Gastroesophageal sphincter (tissue), 4 donors: ENCODE results near the gene LRRC46. TPM values are rescaled to one million over a fixed set of nuclear protein-coding genes. Genes with fewer than 3 reads are reported as not detected.

Source experiments
- ATAC-seq: fragments of 150-250 bp; one replicate; pipeline ENCODE4 v1.9.1; 2016; ENCODE audit warnings: mild to moderate bottlenecking, moderate library complexity
- H3K27ac ChIP-seq, 4 donors: fragments of 200-600 bp; sonication (generic) in 3 of 4; 1 replicate in 3 of 4; 2 replicates in 1 of 4; pipeline ENCODE4 v1.5.1; 2016 to 2019
- H3K27me3 ChIP-seq: fragments of 200-600 bp; sonication (generic); one replicate; pipeline ENCODE4 v1.5.1; 2019
- H3K36me3 ChIP-seq, 2 donors: fragments of 200-600 bp; sonication (generic); one replicate each; pipeline ENCODE4 v1.5.1; 2019; ENCODE audit warnings: control low read depth in 1 of 2
- H3K4me1 ChIP-seq, 3 donors: fragments of 200-600 bp; sonication (generic); 1 replicate in 2 of 3; 2 replicates in 1 of 3; pipeline ENCODE4 v1.5.1; 2016 to 2019; ENCODE audit warnings: control low read depth in 2 of 3
- H3K4me3 ChIP-seq, 2 donors: fragments of 200-600 bp; sonication (generic); one replicate each; pipeline ENCODE4 v1.5.1; 2019; ENCODE audit warnings: mild to moderate bottlenecking in 1 of 2, moderate library complexity in 1 of 2
- H3K9me3 ChIP-seq, 3 donors: fragments of 200-600 bp; sonication (generic); one replicate each; pipeline ENCODE4 v1.5.1; 2017 to 2019; ENCODE audit warnings: control low read depth in 2 of 3
- EP300 ChIP-seq: sonication (generic); formaldehyde crosslinking; IDR thresholded peaks from one replicate; pipeline ENCODE4 v1.6.1; 2017; ENCODE audit warnings: antibody characterized with exemption, mild to moderate bottlenecking
- POLR2A ChIP-seq, 2 donors: fragments of 450-650 bp; IDR thresholded peaks; one replicate each; pipeline ENCODE4 v1.6.1; 2017; ENCODE audit warnings: antibody characterized with exemption in 2 of 2, mild to moderate bottlenecking in 2 of 2, moderate library complexity in 1 of 2
- POLR2AphosphoS5 ChIP-seq: sonication (generic); formaldehyde crosslinking; IDR thresholded peaks from one replicate; pipeline ENCODE4 v1.6.1; 2017; ENCODE audit warnings: antibody characterized with exemption
- WGBS, 2 donors: methylation state at CpG; one replicate each; pipeline ENCODE4 v1.1.5; 2018; ENCODE audit warnings: low coverage in 1 of 2; 5-methylcytosine and 5-hydroxymethylcytosine counted together
- total RNA-seq, 4 donors: library from RNA; depleted of rRNA; stranded (reverse); fragments of >200 nt; gene quantifications; one replicate each; pipeline ENCODE4 v1.1.0, GENCODE V29; 2016
- TF ChIP-seq, protein P1 (sequence below), 4 experiments: fragments of 200-600 bp in 2 of 4; fragments of 450-650 bp in 2 of 4; sonication (generic) in 1 of 4; IDR thresholded peaks; one replicate each; pipeline ENCODE4 v1.5.1; 2017 to 2019; ENCODE audit warnings: antibody characterized with exemption in 4 of 4, mild to moderate bottlenecking in 2 of 4, moderate library complexity in 2 of 4

Gene LRRC46
- total RNA-seq, 4 donors from 2014 or later, result 0.46 to 1.3 TPM; not detected in 2

DNA sequence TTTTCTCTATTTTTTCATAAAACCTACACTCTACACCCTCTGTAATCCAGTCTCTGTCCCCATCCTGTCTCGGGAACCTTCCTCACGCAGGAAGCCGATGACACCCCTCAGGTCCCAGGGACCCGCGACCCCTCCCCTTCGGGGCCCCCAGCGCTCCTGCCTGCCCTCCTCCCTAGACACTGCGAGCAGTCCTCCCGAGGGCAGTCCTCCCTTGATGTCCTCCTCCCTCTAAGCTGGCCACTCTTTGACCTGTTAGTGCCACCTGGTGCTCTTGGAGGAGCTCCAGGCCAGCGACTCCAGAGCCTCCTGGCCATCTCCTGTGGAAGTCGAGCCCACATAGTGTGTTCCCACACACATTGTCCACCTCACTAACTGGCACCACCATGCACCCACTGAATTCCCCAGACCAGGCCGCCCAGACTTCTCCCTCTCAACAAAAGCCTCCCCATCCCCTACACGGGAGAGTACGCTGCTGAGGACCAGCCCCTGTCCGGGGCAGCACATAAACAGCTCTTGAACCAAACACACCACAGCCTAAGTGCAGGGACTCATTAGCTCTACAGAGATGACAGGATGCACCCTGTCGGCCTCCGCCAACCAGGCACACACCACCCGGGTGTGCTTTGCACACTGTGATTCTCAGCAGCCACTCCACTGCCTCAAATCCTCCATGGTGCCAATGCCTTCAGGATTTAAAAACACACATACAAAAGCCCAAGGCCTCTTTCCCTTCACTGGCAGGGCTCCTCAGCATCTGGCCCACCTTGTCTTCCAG, 19.1 kb upstream of the LRRC46 start:
- 78 to 80% methylated on average over 7 to 12 of the region's 18 CpGs for WGBS, 2 donors
- Histone ChIP-seq H3K4me3 (no peak overlapping the region), H3K4me1 (peaks cover 0 to 7% (median 0%) of the 10 kb centered on the region in 3 donors), H3K9me3 (no peaks in the 10 kb centered on the region), H3K27me3 (no peaks in the 10 kb centered on the region), H3K36me3 (peaks cover 0 to 93% of the 10 kb centered on the region in 2 donors), H3K27ac (no peak overlapping the region)
- no peak for ATAC-seq
- TF ChIP-seq, protein P1, sequence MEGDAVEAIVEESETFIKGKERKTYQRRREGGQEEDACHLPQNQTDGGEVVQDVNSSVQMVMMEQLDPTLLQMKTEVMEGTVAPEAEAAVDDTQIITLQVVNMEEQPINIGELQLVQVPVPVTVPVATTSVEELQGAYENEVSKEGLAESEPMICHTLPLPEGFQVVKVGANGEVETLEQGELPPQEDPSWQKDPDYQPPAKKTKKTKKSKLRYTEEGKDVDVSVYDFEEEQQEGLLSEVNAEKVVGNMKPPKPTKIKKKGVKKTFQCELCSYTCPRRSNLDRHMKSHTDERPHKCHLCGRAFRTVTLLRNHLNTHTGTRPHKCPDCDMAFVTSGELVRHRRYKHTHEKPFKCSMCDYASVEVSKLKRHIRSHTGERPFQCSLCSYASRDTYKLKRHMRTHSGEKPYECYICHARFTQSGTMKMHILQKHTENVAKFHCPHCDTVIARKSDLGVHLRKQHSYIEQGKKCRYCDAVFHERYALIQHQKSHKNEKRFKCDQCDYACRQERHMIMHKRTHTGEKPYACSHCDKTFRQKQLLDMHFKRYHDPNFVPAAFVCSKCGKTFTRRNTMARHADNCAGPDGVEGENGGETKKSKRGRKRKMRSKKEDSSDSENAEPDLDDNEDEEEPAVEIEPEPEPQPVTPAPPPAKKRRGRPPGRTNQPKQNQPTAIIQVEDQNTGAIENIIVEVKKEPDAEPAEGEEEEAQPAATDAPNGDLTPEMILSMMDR (IDR thresholded peaks at IDR 0.05), result no peak
- no peak for TF ChIP-seq POLR2A (IDR thresholded peaks at IDR 0.05)
- TF ChIP-seq POLR2AphosphoS5, result no peak
- no peak for TF ChIP-seq EP300

DNA sequence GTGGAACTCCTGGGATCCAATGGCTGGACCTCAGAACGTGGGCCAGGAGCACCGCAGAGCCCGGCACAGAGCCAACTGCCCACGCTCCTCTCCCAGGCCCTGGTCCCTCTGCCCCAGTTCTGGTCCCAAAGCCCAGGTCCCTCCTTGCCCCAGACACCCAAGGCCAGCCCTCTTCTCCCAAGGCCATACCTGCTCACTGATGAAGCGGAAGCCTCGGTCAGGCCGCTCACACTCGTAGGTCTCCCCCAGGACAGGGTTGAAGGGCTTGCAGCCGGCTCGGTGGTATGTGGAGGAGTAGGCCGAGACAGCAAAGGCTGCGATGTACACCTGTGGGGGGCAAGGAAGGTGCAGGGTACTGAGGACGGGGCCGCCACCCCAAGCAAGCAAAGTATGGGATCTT, 18.4 kb upstream of the LRRC46 start:
- peaks cover 0 to 93% of the 10 kb centered on the region in 2 donors for H3K36me3 ChIP-seq
- 83% methylated on average over 7 of the region's 14 CpGs; no CpG with 5 or more reads in 1 of the 2 donors for WGBS, 2 donors

DNA sequence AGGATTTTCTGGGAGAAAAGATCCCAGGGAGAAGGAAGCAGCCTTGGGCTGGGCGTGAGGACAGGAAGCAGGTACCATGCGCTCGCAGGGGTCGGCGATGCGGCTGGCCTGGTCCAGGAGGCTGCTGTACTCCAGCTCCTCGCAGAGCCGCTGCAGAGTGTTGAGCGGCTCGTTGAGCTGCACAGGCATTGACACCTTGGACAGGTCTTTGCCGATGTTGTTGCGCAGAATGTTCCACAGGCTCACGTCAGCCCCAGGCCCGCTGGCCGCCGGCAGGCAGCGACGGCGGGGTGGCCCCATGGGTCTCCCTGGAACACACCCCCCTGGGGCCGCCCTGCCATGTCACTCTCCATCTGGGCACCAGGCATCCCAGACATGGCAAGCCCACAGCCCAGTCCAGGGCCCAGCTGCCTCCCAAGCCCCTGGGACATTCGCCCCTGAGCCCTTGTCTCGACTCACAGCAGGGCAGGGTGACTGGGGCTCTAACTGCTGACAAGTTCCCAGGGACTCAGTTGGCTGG, 17.9 kb upstream of the LRRC46 start:
- no peak for ATAC-seq
- Histone ChIP-seq H3K4me3 (no peak overlapping the region), H3K9me3 (no peaks in the 10 kb centered on the region), H3K36me3 (peaks cover 0 to 93% of the 10 kb centered on the region in 2 donors), H3K27ac (no peak overlapping the region), H3K27me3 (no peaks in the 10 kb centered on the region), H3K4me1 (peaks cover 0 to 7% (median 0%) of the 10 kb centered on the region in 3 donors)
- TF ChIP-seq EP300 (no peak), POLR2AphosphoS5 (no peak), POLR2A (IDR thresholded peaks at IDR 0.05) (no peak)
- TF ChIP-seq, protein P1 (IDR thresholded peaks at IDR 0.05), result no peak
- WGBS, 2 donors, result 92% methylated on average over 8 of the region's 22 CpGs; no CpG with 5 or more reads in 1 of the 2 donors

More for the DNA sequence above, 18.4 kb upstream of the LRRC46 start:
- H3K27me3 ChIP-seq, result no peaks in the 10 kb centered on the region
- ATAC-seq, result no peak
- H3K4me1 ChIP-seq, result peaks cover 0 to 7% (median 0%) of the 10 kb centered on the region in 3 donors
- no peak overlapping the region for H3K4me3 ChIP-seq
- H3K9me3 ChIP-seq, result no peaks in the 10 kb centered on the region
- TF ChIP-seq EP300 (no peak), POLR2AphosphoS5 (no peak), POLR2A (IDR thresholded peaks at IDR 0.05) (no peak)
- H3K27ac ChIP-seq, result no peak overlapping the region

DNA sequence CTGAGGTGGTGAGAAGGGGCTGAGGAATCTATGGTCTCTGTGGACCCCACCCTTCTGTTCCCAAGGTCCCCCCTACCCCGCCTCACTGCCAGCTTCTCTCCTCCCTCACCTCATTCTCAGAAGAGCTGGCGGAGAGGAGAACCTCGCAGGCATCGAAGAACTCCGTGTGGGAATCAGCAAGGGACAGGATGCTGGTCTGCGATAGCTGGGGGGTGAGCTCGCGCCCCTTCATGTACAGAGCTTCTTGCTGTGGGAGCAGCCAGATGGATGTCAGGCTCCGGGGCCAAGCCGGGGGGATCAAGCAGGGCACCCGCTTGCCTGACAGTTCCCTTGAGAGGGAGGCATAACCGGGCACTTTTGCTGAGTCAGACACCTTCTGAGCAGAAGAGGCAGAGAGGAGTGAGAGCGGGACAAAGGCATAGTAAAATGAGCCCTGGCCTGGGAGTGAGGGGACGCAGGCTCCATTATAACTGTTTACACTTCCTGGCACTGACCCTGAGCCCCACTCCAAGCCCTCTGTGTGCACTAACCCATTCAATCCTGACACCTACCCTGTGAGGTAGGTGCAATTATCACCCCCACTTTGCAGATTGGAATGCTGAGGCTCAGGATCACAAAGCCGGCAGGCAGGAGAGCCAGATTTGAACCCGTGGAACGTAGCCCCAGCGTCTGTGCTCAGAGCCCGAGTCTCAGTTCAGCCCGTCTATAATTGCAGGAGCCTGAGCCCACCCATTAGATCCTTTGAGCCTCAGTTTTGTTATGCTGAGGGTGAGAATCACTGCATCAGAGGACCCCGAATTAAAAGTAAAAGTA, 16.2 kb upstream of the LRRC46 start:
- H3K36me3 ChIP-seq, result peaks cover 0 to 95% of the 10 kb centered on the region in 2 donors
- H3K27ac ChIP-seq, result no peak overlapping the region
- H3K4me3 ChIP-seq, result no peak overlapping the region
- 89 to 91% methylated on average over 3 to 5 of the region's 21 CpGs for WGBS, 2 donors
- no peak for ATAC-seq
- H3K27me3 ChIP-seq, result no peaks in the 10 kb centered on the region
- H3K9me3 ChIP-seq, result no peaks in the 10 kb centered on the region
- TF ChIP-seq, protein P1 (IDR thresholded peaks at IDR 0.05), result no peak
- TF ChIP-seq EP300, result no peak
- no peak for TF ChIP-seq POLR2A (IDR thresholded peaks at IDR 0.05)
- no peak for TF ChIP-seq POLR2AphosphoS5
- H3K4me1 ChIP-seq, result peaks cover 0 to 8% (median 0%) of the 10 kb centered on the region in 3 donors

DNA sequence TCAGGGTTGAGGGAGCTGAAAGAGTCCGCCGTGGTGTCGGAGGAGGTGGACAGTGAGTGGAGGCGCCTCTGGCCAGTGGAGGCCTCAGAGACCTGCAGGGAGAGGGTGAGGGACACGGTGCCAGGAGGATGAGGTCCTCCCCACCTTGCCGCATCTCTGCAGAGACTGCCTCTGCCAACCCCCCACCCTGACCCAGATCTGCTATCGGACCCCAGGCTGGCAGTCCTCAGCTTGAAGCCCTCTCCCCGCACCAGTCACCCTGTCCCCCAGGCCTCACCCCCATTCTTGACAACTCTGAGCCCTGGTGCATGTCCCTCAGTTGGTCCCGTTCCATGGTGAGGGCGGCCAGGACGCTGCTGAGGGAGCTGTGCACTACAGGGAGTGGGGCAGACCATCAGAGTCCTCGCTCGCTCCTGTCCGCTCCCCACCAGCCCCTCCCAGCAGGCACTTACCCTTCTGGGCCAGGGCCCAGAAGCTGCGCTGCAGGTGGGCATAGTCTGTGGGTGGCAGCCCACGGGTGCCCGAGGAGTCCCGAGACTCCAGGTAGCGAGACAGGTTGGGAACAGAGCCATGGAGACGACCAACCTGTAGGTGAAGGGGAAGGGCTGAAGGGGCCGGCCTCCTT, 15.2 kb upstream of the LRRC46 start:
- H3K36me3 ChIP-seq, result peaks cover 0 to 86% of the 10 kb centered on the region in 2 donors

More for the DNA sequence above, 15.2 kb upstream of the LRRC46 start:
- peaks cover 0 to 14% (median 0%) of the 10 kb centered on the region in 3 donors for H3K4me1 ChIP-seq
- TF ChIP-seq POLR2AphosphoS5 (no peak), POLR2A (IDR thresholded peaks at IDR 0.05) (no peak)
- TF ChIP-seq, protein P1 (IDR thresholded peaks at IDR 0.05), result no peak
- no peaks in the 10 kb centered on the region for H3K27me3 ChIP-seq
- ATAC-seq, result no peak
- no peak overlapping the region for H3K4me3 ChIP-seq
- no peaks in the 10 kb centered on the region for H3K9me3 ChIP-seq
- no peak overlapping the region for H3K27ac ChIP-seq
- WGBS, 2 donors, result 97 to 100% methylated on average over 4 to 6 of the region's 21 CpGs
